ENCODE measurements around the gene ZNF648.
A peak's percentile ranks its signal among the peaks of the same experiment; 100 is the strongest.
"Not testable (repeated sequence)": the region's sequence is repeated elsewhere in the genome, so short reads cannot be mapped to it uniquely, and the experiment has no call there.

ZNF648 gene

GRCh38 chr1:182071924-182072323 lies 10.4 kb upstream of the ZNF648 start:
- DNase-seq (ENCODE audit: low spot score), result no peak

DNA sequence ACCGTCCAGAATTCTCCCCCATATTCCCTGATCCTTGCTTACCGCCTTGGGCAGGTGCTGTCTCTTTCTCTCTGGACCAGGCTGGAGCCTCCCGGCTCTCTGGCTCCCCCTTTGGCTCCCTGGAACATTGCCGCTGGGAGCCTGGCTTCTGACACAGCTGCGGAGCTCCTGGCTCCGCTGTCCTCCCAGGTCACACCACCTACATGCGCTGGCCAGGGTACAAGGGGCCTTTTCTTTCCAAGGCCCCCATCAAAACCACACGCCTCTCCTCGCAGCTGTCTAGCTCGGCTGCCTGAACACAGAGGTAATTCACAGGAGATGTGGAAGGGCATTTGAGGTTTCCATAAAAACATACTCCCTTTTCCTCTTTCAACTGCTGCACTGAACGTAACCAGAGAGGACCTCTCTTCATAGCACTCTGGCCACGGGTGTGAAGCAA lies 7.5 kb upstream of the ZNF648 start:
- DNase-seq (ENCODE audit: low spot score), result peak; percentile 87

DNA sequence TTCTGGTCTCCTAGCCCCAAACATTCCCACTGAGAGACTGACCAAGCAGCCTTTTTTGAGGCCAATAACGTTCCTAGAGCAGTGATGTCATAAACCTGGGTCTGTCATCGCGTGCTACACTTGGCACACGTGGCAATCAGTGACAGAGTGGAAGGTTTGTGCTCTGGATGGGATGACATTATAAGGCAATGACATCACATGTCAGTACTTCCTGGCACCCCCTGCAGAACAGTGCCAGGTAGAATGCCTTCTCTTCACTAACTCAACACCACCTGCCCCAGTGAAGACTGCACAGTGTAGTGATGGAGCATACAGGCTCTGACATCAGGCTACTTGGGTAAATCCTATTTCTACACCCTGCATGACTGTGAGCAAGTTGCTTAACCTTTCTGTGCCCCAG lies 5.4 kb upstream of the ZNF648 start:
- no peak for DNase-seq (ENCODE audit: low spot score)

DNA sequence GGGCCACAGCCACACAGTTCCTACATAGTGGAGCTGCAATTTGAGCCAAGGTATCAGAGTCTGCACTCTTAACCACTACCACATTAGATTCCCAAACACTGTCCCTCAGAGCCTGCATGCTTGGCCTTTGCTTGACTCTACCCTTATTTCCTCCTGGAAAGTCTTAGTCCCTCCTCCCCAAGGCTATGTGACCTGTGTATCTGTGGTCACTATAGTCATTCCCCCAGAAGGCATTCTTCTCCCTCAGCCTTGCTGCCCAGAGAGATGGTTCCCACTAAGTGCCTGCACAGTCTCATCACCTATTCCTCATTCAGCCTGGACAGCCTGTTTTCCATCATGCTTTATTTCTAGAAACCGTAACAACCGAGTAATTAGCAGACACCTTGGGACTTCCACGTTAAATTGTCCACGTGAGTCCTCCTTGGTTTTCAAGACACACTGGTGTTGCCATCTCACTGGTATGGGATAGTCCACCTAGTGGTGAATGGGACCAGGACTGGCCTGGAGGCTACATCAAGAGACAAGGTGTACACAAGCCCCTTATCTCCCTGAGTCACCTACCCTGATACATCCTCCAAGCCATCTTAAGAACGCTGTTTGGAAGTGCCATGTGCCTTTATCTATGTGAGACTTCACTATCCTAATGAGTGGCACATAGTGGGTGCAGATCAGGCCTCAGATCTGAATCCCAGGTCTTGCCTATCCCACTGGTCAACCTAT lies 3.8 kb upstream of the ZNF648 start:
- no peak for DNase-seq (ENCODE audit: low spot score)

GRCh38 chr1:182064611-182065010 lies 3.1 kb upstream of the ZNF648 start:
- no peak for DNase-seq (ENCODE audit: low spot score)

- no peak for DNase-seq (ENCODE audit: low spot score)
Observed at GRCh38 chr1:182062223-182062622, 711 bp upstream of the ZNF648 start.

DNA sequence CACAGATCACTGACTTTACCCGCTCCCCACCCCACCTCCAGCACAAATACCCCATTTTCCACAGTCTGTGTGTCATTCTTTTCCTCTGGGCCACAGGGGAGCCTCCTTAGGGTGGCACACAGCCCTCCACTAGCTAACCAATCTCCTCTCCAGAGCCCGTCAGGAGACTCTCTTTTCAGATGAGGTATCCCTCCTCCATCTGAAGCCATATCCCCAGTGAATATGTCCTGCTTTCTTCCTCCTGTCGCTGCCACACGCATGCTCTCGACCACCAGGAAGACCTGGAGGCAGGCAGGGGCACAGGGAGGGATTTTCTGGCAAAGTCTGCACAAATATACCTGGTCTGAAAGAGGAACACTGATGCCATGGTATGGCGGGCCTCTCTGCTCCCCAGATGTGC lies 635 bp downstream of the ZNF648 start:
- no peak for DNase-seq (ENCODE audit: low spot score)

DNA sequence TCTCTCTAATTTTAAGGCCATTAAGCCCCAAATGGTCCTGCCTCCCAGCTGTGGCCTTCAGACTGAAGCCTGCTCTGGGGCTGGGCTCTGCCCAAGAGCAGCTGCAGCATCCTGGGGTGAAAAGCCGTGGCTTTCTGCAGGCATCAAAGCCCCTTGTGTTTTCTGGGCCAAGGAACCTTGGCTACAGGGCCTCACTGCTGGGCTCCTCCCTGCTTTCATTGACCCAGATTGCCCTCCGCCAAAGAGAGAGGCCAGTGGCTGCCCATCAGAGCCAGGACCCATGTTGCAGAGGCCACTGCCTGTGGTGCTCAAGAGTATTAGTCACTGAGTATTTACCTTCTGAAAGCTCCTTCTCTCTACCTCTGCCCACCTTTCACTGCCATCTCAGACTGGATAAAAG lies 1.6 kb downstream of the ZNF648 start:
- no peak for DNase-seq (ENCODE audit: low spot score)

- no peak for DNase-seq (ENCODE audit: low spot score)
Observed at GRCh38 chr1:182056601-182057366, 4.7 kb downstream of the ZNF648 start.

DNA sequence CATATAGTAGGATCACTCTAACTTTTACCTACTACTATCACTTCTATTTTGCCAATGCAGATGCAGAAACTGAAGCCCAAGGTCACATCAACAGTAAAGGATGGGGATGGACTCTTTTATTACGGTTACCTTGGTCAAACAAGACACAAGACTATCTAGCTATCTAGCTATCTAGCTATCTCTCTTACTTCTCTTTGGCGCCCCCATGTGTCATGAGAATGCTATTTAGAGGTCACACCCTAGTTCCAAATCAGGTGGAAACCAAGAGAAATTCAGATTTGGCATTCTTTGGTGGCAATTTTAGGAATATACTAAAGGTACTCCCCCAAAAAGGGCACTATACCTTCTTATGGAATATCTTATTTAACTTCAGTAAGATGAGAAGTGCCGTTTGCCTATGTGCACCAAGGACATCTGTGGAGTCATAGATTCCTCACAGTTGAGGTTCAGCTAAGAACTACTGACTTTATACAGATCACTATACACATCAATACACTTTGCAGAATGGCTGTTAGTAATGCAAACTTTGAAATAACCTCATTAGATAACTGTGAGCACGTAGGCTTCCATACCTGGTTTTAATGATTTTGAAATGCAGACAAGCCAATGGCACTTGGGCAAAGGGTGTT lies 6.7 kb downstream of the ZNF648 start:
- DNase-seq (ENCODE audit: low spot score), result no peak

- no peak for DNase-seq (ENCODE audit: low spot score)
Observed at GRCh38 chr1:182052355-182052754, 9.2 kb downstream of the ZNF648 start.

- DNase-seq (ENCODE audit: low spot score), result no peak
Observed at GRCh38 chr1:182051938-182052337, 9.6 kb downstream of the ZNF648 start.

DNA sequence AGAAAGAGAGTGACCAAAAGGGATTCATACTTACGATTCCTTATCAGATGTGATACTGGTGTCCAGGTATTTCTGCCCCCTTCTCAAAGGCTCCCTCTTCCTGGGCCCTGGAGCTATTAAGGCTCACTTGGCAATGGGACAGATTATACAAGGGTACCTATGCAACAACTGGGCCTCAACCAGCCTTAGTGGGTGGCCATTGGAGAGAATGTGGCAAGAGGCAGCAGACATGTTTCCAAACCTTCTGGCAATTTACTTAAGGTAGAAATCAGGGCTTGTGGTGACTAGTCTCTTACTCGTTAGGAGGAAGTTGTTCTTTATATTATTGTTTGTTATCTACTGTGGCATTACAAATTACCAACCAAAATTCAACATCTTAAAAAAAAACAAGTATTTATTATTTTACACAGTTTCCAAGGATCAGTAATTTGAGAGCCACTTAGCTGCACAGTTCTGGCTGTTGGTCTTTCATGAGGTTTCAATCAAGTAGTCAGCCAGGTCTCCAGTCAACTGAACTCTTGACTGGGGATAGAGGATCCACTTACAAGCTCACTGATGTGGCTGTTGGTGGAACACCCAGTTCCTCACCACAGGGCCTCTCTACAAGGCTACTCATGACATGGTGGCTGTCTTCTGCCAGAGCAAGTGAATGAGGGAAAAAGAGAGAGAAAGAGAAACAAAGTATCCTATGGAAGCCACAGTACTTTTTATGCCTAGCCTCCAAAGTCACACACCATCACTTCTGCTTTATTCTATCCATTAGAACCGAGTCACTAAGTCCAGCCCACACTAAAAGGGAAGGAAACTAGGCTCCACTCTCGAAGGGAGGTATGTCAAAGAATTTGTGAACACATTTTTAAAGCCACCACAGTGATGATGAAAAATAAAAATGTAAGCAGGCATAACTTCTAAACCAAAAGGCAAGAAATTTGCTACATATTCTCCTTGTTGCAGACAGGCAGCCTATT lies 10.7 kb downstream of the ZNF648 start:
- DNase-seq (ENCODE audit: low spot score), result no peak

DNA sequence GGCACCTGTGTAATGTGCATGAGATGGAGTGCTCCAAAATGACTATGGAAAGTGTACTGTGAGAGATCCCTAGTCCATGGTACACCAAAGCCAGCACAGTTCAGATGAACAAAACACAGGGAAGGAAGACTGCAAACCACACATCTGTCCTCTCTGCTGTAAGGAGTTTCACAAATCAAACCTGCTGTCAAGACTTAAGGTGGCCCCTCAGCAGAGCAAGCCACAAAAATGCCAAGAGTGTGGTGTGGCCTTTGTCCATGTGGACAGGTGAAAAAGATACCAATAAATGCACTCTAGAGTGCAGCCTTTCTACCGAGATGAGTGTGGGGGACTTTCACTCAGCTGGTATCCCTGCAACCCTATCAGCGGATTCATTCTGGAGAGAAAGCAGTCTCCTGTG lies 12.9 kb downstream of the ZNF648 start:
- no peak for DNase-seq (ENCODE audit: low spot score)

GRCh38 chr1:182046763-182047162 lies 14.7 kb downstream of the ZNF648 start:
- DNase-seq (ENCODE audit: low spot score), result no peak

- not testable (repeated sequence) for DNase-seq (ENCODE audit: low spot score)
Observed at GRCh38 chr1:182045481-182045880, 16.0 kb downstream of the ZNF648 start.

- DNase-seq (ENCODE audit: low spot score), result no peak
Observed at GRCh38 chr1:182041615-182042014, 19.9 kb downstream of the ZNF648 start.

DNA sequence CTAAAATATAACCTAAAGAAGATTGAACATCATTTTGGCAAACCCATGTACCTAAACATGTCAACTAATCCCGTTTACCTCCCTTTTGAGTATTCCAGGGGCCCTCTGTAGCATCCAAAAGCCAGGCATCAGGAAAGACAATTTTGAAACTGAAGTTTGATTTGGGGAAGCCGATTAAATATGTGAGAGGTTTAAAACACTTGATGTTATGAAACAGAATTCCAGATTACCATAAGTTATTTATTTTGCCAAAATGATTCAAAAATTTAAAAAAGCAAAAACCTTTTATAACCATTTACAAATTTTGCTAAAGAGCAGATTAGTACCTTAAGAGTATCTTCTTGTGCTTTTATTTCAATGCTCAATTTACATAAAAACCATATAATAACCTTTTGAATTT lies 23.3 kb downstream of the ZNF648 start:
- no peak for DNase-seq (ENCODE audit: low spot score)

DNA sequence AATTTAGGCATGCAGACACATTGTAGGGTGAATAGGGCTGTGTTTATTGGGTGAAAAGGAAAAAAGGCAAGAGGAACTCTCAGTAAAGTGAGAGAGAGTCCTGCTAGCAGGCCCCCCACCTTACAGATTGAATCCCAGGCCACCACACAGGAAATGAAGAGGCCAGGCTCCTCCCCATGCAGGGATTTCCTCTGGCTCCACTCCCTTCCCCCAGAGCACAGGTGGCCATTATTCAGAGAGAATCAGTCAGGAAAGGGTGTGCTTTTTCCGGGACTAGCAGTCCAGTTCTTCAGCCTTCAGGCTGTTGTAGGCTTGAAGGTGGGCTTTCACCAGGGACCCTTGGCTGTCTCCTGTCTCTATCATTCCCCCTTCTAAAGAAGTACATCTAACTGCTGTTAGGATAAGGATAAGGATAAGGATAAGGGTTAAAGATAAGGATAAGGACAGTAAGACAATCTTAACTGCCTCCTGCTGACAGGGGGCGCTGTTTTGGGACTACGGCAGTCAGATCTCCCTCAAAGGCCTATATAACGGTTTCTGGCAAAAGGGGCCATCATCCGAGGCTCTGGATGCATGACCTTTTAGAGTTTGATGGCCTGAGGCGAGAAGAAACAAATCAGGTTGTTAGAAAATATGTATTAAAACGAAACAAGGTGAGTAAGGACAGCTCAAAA lies 26.3 kb downstream of the ZNF648 start:
- DNase-seq (ENCODE audit: low spot score), result no peak

DNA sequence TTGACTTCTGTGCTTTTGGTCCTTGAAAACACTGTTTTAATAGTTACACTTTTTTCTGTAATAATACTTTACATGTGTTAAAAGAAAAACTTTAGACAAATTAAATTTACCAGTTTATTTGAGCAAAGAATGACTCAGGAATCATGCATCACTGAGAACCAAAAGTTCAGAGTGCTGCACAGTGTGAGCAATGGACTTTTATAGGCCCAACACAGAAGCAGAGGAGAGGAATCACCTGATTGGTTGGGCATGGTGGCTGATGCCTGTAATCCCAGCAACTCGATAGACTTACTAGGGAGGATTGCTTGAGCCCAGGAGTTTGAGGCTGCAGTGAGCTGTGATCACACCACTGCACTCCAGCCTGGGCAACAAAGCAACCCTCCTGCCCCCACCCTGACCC lies 29.3 kb downstream of the ZNF648 start:
- no peak for DNase-seq (ENCODE audit: low spot score)

Data from ecto neural progenitor cell (in vitro differentiated cells).